Activated CD4-positive, alpha-beta T cell treated with anti-CD3 and anti-CD28 coated beads, Interleukin-2, amount 10 ng/mL, durations not matched to agents 24 days and 14 days (primary cell): ENCODE results near the gene MARVELD3. TPM values are rescaled to one million over a fixed set of nuclear protein-coding genes. Genes with fewer than 3 reads are reported as not detected.
"Not testable (repeated sequence)": the region's sequence is repeated elsewhere in the genome, so short reads cannot be mapped to it uniquely, and the experiment has no call there.

ENCODE experiments used
- DNase-seq: peaks from one replicate; pipeline ENCODE4 v3.0.0; 2022
- H3K27ac Mint-ChIP-seq: one replicate; pipeline ENCODE4 v1.8.0; 2022; ENCODE audit warnings: mild to moderate bottlenecking, mixed read lengths
- H3K27me3 Mint-ChIP-seq: one replicate; pipeline ENCODE4 v1.8.0; 2022; ENCODE audit warnings: mixed read lengths
- H3K36me3 Mint-ChIP-seq: one replicate; pipeline ENCODE4 v1.8.0; 2022; ENCODE audit warnings: low read depth, mild to moderate bottlenecking, mixed read lengths
- H3K4me1 Mint-ChIP-seq: one replicate; pipeline ENCODE4 v1.8.0; 2021; ENCODE audit warnings: mixed read lengths
- H3K4me3 Mint-ChIP-seq: one replicate; pipeline ENCODE4 v1.8.0; 2022; ENCODE audit warnings: mild to moderate bottlenecking, moderate library complexity, mixed read lengths
- H3K9me3 Mint-ChIP-seq: one replicate; pipeline ENCODE4 v1.8.0; 2021; ENCODE audit warnings: mixed read lengths
- intact Hi-C: fragments of 100-400 bp; cut with micrococcal nuclease; formaldehyde crosslinking; loops from one replicate; pipeline ENCODE4 v1.15.1; 2023
- total RNA-seq: library from RNA; stranded (reverse); gene quantifications from 2 replicates; pipeline ENCODE4 v1.2.3, GENCODE V29; 2022

The MARVELD3 gene
- not detected in 2 replicates for total RNA-seq

- Mint-ChIP-seq H3K4me1 (peaks cover 9% of the 10 kb centered on the region), H3K9me3 (no peaks in the 10 kb centered on the region), H3K4me3 (peak within 1 kb of the TSS; percentile 51), H3K27me3 (peaks cover 25% of the 10 kb centered on the region), H3K27ac (no peak within 1 kb of the TSS), H3K36me3 (no peaks in the 10 kb centered on the region)
- intact Hi-C loops = no loop called here
- DNase-seq = peak; percentile 62
Measured at GRCh38 chr16:71626018-71626857, at the start of gene MARVELD3. TSS of gene MARVELD3 (plus strand) at chr16:71626184. CDS start at chr16:71626230, 46 bp downstream.

- Mint-ChIP-seq H3K9me3 (no peaks in the 10 kb centered on the region), H3K4me1 (no peaks in the 10 kb centered on the region), H3K36me3 (no peaks in the 10 kb centered on the region), H3K4me3 (no peak within 1 kb of the TSS), H3K27me3 (peaks cover 15% of the 10 kb centered on the region), H3K27ac (no peak within 1 kb of the TSS)
- DNase-seq = no peak
- intact Hi-C loops = no loop called here
Measured at GRCh38 chr16:71576971-71577370, 49.0 kb upstream of the MARVELD3 start, which contains the start of gene TAT. TSS of gene TAT (minus strand) at chr16:71577092. CDS start at chr16:71576415, 677 bp downstream.

GRCh38 chr16:71582553-71582848 is 43.5 kb upstream of the MARVELD3 start:
- H3K4me3 Mint-ChIP-seq, intact Hi-C loops, H3K36me3 Mint-ChIP-seq, DNase-seq, H3K27ac Mint-ChIP-seq, H3K9me3 Mint-ChIP-seq, H3K4me1 Mint-ChIP-seq: not testable (repeated sequence)
- peaks cover 12% of the 10 kb centered on the region for H3K27me3 Mint-ChIP-seq

GRCh38 chr16:71584543-71585317 is 41.3 kb upstream of the MARVELD3 start:
- no peak for DNase-seq
- Mint-ChIP-seq H3K36me3 (no peaks in the 10 kb centered on the region), H3K4me1 (no peaks in the 10 kb centered on the region), H3K27me3 (peaks cover 11% of the 10 kb centered on the region), H3K9me3 (no peaks in the 10 kb centered on the region), H3K4me3 (no peak overlapping the region), H3K27ac (no peak overlapping the region)
- intact Hi-C loops = no loop called here

- peaks cover 11% of the 10 kb centered on the region for H3K27me3 Mint-ChIP-seq
- intact Hi-C loops = no loop called here
- H3K4me1 Mint-ChIP-seq = no peaks in the 10 kb centered on the region
- H3K27ac Mint-ChIP-seq = no peak overlapping the region
- no peak for DNase-seq
- no peak overlapping the region for H3K4me3 Mint-ChIP-seq
- H3K36me3 Mint-ChIP-seq = no peaks in the 10 kb centered on the region
- H3K9me3 Mint-ChIP-seq = no peaks in the 10 kb centered on the region
Measured at GRCh38 chr16:71585318-71585703, 40.7 kb upstream of the MARVELD3 start.

- not testable (repeated sequence) for H3K9me3 Mint-ChIP-seq, H3K36me3 Mint-ChIP-seq
Measured at GRCh38 chr16:71589334-71589733, 36.6 kb upstream of the MARVELD3 start.

GRCh38 chr16:71590071-71590470 is 35.9 kb upstream of the MARVELD3 start:
- H3K27me3 Mint-ChIP-seq, H3K27ac Mint-ChIP-seq: not testable (repeated sequence)

More at GRCh38 chr16:71589334-71589733, 36.6 kb upstream of the MARVELD3 start:
- intact Hi-C loops, H3K4me1 Mint-ChIP-seq, DNase-seq, H3K27me3 Mint-ChIP-seq, H3K27ac Mint-ChIP-seq, H3K4me3 Mint-ChIP-seq: not testable (repeated sequence)

GRCh38 chr16:71590584-71590983 is 35.4 kb upstream of the MARVELD3 start:
- no peaks in the 10 kb centered on the region for H3K36me3 Mint-ChIP-seq
- no peaks in the 10 kb centered on the region for H3K9me3 Mint-ChIP-seq
- no peak overlapping the region for H3K4me3 Mint-ChIP-seq
- H3K27me3 Mint-ChIP-seq = peaks cover 4% of the 10 kb centered on the region
- no peak overlapping the region for H3K27ac Mint-ChIP-seq
- intact Hi-C loops = no loop called here
- H3K4me1 Mint-ChIP-seq = no peaks in the 10 kb centered on the region
- no peak for DNase-seq

More at GRCh38 chr16:71590071-71590470, 35.9 kb upstream of the MARVELD3 start:
- H3K9me3 Mint-ChIP-seq, DNase-seq, H3K36me3 Mint-ChIP-seq, H3K4me1 Mint-ChIP-seq, H3K4me3 Mint-ChIP-seq, intact Hi-C loops: not testable (repeated sequence)

- DNase-seq = no peak
- H3K27ac Mint-ChIP-seq = no peak overlapping the region
- no peaks in the 10 kb centered on the region for H3K36me3 Mint-ChIP-seq
- H3K9me3 Mint-ChIP-seq = no peaks in the 10 kb centered on the region
- no peaks in the 10 kb centered on the region for H3K4me1 Mint-ChIP-seq
- intact Hi-C loops = no loop called here
- H3K4me3 Mint-ChIP-seq = no peak overlapping the region
- peaks cover 7% of the 10 kb centered on the region for H3K27me3 Mint-ChIP-seq
Measured at GRCh38 chr16:71591917-71592316, 34.1 kb upstream of the MARVELD3 start.

GRCh38 chr16:71593048-71593999 is 32.7 kb upstream of the MARVELD3 start:
- Mint-ChIP-seq H3K9me3 (no peaks in the 10 kb centered on the region), H3K27ac (no peak overlapping the region), H3K4me3 (no peak overlapping the region), H3K4me1 (no peaks in the 10 kb centered on the region), H3K27me3 (peaks cover 12% of the 10 kb centered on the region), H3K36me3 (no peaks in the 10 kb centered on the region)
- intact Hi-C loops = no loop called here
- no peak for DNase-seq

- Mint-ChIP-seq H3K4me3 (no peak overlapping the region), H3K27ac (no peak overlapping the region), H3K27me3 (peaks cover 16% of the 10 kb centered on the region), H3K4me1 (no peaks in the 10 kb centered on the region), H3K36me3 (no peaks in the 10 kb centered on the region), H3K9me3 (no peaks in the 10 kb centered on the region)
- intact Hi-C loops = no loop called here
- DNase-seq = no peak
Measured at GRCh38 chr16:71594000-71594646, 31.9 kb upstream of the MARVELD3 start.

GRCh38 chr16:71595340-71595826 is 30.6 kb upstream of the MARVELD3 start:
- H3K9me3 Mint-ChIP-seq, H3K4me3 Mint-ChIP-seq, H3K27ac Mint-ChIP-seq, DNase-seq, H3K4me1 Mint-ChIP-seq, H3K36me3 Mint-ChIP-seq, intact Hi-C loops: not testable (repeated sequence)
- peaks cover 20% of the 10 kb centered on the region for H3K27me3 Mint-ChIP-seq

GRCh38 chr16:71598426-71598825 is 27.6 kb upstream of the MARVELD3 start:
- H3K9me3 Mint-ChIP-seq, H3K36me3 Mint-ChIP-seq, H3K4me3 Mint-ChIP-seq, DNase-seq, H3K4me1 Mint-ChIP-seq, H3K27ac Mint-ChIP-seq, intact Hi-C loops: not testable (repeated sequence)
- peaks cover 18% of the 10 kb centered on the region for H3K27me3 Mint-ChIP-seq
